Esophagus squamous epithelium (tissue), 5 donors: ENCODE measurements around the gene TSEN34. TPM values are rescaled to one million over a fixed set of nuclear protein-coding genes. Genes with fewer than 3 reads are reported as not detected.
"Not testable (repeated sequence)": the region's sequence is repeated elsewhere in the genome, so short reads cannot be mapped to it uniquely, and the experiment has no call there.

Experiments
- DNase-seq: peaks from one replicate; lab custom pipeline; 2025; lab: John Stamatoyannopoulos, UW
- H3K27ac ChIP-seq, 4 donors: fragments of 200-600 bp; sonication (generic); one replicate each; pipeline ENCODE4 v1.5.1; 2016 to 2019; ENCODE audit warnings: mild to moderate bottlenecking in 1 of 4
- H3K27me3 ChIP-seq, 4 donors: fragments of 200-600 bp; sonication (generic); 1 replicate in 3 of 4; 2 replicates in 1 of 4; pipeline versions ENCODE4 v1.5.1 to v1.6.0; 2017 to 2021; ENCODE audit warnings: antibody characterized with exemption in 1 of 4
- H3K36me3 ChIP-seq, 3 donors: fragments of 200-600 bp; sonication (generic); one replicate each; pipeline ENCODE4 v1.5.1; 2016 to 2019
- H3K4me1 ChIP-seq, 3 donors: fragments of 200-600 bp; sonication (generic); one replicate each; pipeline ENCODE4 v1.5.1; 2017 to 2019
- H3K4me3 ChIP-seq, 4 donors: fragments of 200-600 bp; sonication (generic); 1 replicate in 3 of 4; 2 replicates in 1 of 4; pipeline ENCODE4 v1.5.1; 2016 to 2019; ENCODE audit warnings: mild to moderate bottlenecking in 2 of 4, moderate library complexity in 1 of 4
- H3K9me3 ChIP-seq, 3 donors: fragments of 200-600 bp; sonication (generic); one replicate each; pipeline ENCODE4 v1.5.1; 2016 to 2019
- POLR2A ChIP-seq, 4 donors: fragments of 450-650 bp; IDR thresholded peaks; one replicate each; pipeline ENCODE4 v1.6.1; 2017; ENCODE audit warnings: antibody characterized with exemption in 4 of 4, mild to moderate bottlenecking in 4 of 4, moderate library complexity in 3 of 4
- WGBS, 2 donors: methylation state at CpG; one replicate each; pipeline ENCODE4 v1.1.5; 2018; 5-methylcytosine and 5-hydroxymethylcytosine counted together
- intact Hi-C: fragments of 100-400 bp; cut with DNase I; formaldehyde crosslinking; loops from one replicate; pipeline ENCODE4 v1.15.0; 2022
- total RNA-seq, 4 donors: library from RNA; depleted of rRNA; stranded (reverse); fragments of >200 nt; gene quantifications; one replicate each; pipeline ENCODE4 v1.1.0, GENCODE V29; 2016
- TF ChIP-seq, protein P1 (sequence below), 6 experiments: fragments of 450-650 bp in 4 of 6; fragments of 200-600 bp in 2 of 6; sonication (generic) in 2 of 6; IDR thresholded peaks; one replicate each; pipeline ENCODE4 v1.5.1; 2016 to 2019; ENCODE audit warnings: antibody characterized with exemption in 6 of 6, mild to moderate bottlenecking in 4 of 6, moderate library complexity in 4 of 6
- donor health status: DM: yes; HTN: yes; CAD: no.

The TSEN34 gene
- total RNA-seq, 4 donors from 2014 or later = 56.1 to 70.9 (median 64.4) TPM

DNA sequence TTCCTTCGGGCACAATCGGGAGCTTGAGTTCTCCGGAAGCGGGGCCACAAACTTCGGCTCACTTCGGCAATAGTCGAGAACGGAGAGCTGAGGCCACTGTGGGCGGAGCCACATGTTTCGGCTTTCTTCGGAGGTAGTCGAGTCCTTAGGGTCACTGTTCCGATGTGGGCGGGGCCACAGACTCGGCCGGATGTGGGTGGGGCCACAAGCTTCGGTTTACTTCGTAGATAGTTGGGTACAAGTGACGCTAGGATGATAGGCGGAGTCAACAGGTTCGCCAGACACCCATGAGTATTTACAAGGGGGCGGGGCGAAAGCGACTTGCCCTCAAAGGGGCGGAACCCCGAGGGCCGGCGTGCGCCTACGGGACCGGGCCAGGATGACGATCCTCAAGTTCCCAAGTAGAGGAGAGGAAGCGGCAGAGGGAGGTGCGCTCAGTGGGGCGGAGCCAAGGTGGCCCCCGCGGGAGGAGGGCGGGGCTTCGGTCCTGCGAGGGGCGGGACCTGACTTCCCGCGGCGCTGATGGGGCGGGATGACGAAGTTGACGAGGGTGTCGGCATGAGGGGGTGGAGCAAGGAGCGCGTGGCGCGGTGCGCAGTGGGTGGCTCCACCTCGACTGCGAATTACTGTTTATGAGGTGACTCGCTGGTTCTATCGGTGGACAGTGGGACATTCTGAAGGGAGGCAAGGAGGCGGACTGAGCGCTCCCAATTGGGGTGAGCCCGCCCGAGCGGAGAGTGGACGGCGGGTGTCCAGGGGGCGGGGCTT lies 1.2 kb upstream of the TSEN34 start:
- TF ChIP-seq, protein P1, sequence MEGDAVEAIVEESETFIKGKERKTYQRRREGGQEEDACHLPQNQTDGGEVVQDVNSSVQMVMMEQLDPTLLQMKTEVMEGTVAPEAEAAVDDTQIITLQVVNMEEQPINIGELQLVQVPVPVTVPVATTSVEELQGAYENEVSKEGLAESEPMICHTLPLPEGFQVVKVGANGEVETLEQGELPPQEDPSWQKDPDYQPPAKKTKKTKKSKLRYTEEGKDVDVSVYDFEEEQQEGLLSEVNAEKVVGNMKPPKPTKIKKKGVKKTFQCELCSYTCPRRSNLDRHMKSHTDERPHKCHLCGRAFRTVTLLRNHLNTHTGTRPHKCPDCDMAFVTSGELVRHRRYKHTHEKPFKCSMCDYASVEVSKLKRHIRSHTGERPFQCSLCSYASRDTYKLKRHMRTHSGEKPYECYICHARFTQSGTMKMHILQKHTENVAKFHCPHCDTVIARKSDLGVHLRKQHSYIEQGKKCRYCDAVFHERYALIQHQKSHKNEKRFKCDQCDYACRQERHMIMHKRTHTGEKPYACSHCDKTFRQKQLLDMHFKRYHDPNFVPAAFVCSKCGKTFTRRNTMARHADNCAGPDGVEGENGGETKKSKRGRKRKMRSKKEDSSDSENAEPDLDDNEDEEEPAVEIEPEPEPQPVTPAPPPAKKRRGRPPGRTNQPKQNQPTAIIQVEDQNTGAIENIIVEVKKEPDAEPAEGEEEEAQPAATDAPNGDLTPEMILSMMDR (IDR thresholded peaks at IDR 0.05) = no peak
- peak in 2 of 4 donors; percentile 26 to 72 for TF ChIP-seq POLR2A (IDR thresholded peaks at IDR 0.05)
- H3K27me3 ChIP-seq = no peaks in the 10 kb centered on the region
- intact Hi-C loops = no loop called here
- peak overlapping the region; percentile 75 to 95 (median 87) for H3K4me3 ChIP-seq
- H3K36me3 ChIP-seq = peaks cover 0 to 52% (median 8%) of the 10 kb centered on the region in 3 donors
- 0 to 2% methylated on average over 8 to 11 of the region's 65 CpGs for WGBS, 2 donors
- H3K4me1 ChIP-seq = peaks cover 16 to 38% (median 22%) of the 10 kb centered on the region in 3 donors
- peak; percentile 98 for DNase-seq
- peak overlapping the region; percentile 90 to 99 (median 97) for H3K27ac ChIP-seq
- no peaks in the 10 kb centered on the region for H3K9me3 ChIP-seq

DNA sequence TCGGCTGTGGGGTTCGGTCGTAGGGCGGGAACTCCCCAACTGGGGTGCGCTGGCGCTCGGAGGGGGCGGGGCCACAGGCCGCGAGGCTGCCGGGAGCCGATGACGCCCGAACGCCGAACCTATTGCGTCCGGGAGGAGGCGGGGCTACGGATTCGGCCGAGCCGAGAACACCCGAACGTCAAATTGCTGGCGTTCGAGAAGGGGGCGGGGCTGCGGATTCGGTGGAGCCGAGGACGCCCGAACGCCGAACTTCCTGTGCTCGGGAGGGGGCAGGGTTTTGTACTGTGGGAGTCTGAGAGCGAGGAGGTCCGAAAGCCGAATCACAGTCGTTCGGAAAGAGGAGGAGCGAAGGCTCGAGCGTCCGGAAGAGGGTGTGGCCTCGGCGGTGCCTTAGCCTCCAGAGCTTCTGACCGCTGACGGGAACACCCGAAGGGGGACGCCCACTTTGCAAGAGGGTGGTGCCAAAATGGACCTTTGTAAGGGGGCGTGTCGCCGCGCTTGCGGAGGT lies 551 bp upstream of the TSEN34 start:
- TF ChIP-seq, protein P1 (IDR thresholded peaks at IDR 0.05) = no peak
- TF ChIP-seq POLR2A (IDR thresholded peaks at IDR 0.05) = no peak
- Histone ChIP-seq H3K9me3 (no peaks in the 10 kb centered on the region), H3K4me1 (peaks cover 16 to 38% (median 22%) of the 10 kb centered on the region in 3 donors), H3K27me3 (no peaks in the 10 kb centered on the region), H3K27ac (peak overlapping the region; percentile 90 to 99 (median 97)), H3K36me3 (peaks cover 0 to 57% (median 8%) of the 10 kb centered on the region in 3 donors), H3K4me3 (peak overlapping the region; percentile 75 to 95 (median 87))
- peak; percentile 96 for DNase-seq
- WGBS, 2 donors = 0% methylated on average over 18 to 29 of the region's 56 CpGs
- intact Hi-C loops = no loop called here

DNA sequence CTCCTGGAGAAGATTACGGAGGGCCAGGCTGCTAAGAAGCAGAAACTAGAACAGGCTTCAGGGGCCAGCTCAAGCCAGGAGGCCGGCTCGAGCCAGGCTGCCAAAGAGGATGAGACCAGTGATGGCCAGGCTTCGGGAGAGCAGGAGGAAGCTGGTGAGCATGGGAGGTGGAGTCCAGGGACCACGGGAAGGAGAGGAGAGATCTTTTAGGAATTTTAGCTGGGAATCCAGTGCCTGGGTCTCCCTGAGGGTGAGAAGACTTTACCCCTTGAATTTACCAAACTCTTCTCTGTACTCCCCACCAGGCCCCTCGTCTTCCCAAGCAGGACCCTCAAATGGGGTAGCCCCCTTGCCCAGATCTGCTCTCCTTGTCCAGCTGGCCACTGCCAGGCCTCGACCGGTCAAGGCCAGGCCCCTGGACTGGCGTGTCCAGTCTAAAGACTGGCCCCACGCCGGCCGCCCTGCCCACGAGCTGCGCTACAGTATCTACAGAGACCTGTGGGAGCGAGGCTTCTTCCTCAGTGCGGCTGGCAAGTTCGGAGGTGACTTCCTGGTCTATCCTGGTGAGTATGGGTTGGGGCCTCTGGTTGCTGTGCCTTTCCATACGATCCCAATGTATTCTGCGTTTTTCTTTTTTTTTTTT lies 824 bp downstream of the TSEN34 start:
- peak overlapping the region; percentile 75 to 95 (median 87) for H3K4me3 ChIP-seq
- TF ChIP-seq, protein P1 (IDR thresholded peaks at IDR 0.05) = no peak
- H3K36me3 ChIP-seq = peaks cover 0 to 44% (median 8%) of the 10 kb centered on the region in 3 donors
- peak overlapping the region; percentile 90 to 99 (median 97) for H3K27ac ChIP-seq
- intact Hi-C loops = no loop called here
- peaks cover 16 to 38% (median 22%) of the 10 kb centered on the region in 3 donors for H3K4me1 ChIP-seq
- no peaks in the 10 kb centered on the region for H3K27me3 ChIP-seq
- WGBS, 2 donors = 61 to 65% methylated on average over 18 to 19 of the region's 19 CpGs
- DNase-seq = no peak
- no peaks in the 10 kb centered on the region for H3K9me3 ChIP-seq

DNA sequence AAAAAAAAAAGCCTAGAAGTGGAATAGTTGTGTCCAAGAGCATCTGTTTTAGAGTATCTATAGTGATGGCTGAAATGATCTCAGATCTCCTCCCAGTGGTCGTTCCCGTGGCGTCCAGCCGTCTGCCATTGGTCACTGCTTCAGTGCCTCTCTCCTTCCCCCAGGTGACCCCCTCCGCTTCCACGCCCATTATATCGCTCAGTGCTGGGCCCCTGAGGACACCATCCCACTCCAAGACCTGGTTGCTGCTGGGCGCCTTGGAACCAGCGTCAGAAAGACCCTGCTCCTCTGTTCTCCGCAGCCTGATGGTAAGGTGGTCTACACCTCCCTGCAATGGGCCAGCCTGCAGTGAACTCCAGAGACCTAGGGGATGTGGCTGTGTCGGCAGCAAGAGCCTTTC lies 1.9 kb downstream of the TSEN34 start:
- TF ChIP-seq POLR2A (IDR thresholded peaks at IDR 0.05) = no peak
- TF ChIP-seq, protein P1 (IDR thresholded peaks at IDR 0.05) = no peak
- DNase-seq = no peak
- peaks cover 16 to 28% (median 20%) of the 10 kb centered on the region in 3 donors for H3K4me1 ChIP-seq
- H3K36me3 ChIP-seq = peaks cover 0 to 38% (median 8%) of the 10 kb centered on the region in 3 donors
- no peaks in the 10 kb centered on the region for H3K9me3 ChIP-seq
- intact Hi-C loops = no loop called here
- H3K27ac ChIP-seq = no peak overlapping the region
- H3K27me3 ChIP-seq = no peaks in the 10 kb centered on the region
- 84 to 94% methylated on average over 9 to 11 of the region's 11 CpGs for WGBS, 2 donors
- no peak overlapping the region for H3K4me3 ChIP-seq

DNA sequence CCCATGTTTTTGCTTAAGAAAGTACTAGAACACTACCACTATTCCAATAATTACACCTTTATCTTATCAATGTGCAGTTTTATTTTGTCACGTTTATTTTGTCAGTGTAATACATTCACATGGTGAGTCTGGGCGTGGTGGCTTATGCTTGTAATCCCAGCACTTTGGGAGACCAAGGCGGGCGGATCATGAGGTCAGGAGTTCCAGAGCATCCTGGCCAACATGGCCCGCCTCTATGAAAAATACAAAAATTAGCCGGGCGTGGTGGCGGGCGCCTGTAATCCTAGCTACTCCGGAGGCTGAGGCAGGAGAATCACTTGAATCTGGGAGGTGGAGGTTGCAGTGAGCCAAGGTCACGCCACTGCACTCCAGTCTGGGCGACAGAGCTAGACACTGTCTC lies 3.4 kb downstream of the TSEN34 start:
- DNase-seq, H3K27me3 ChIP-seq, H3K27ac ChIP-seq, H3K9me3 ChIP-seq, intact Hi-C loops, H3K4me3 ChIP-seq: not testable (repeated sequence)
- WGBS, 2 donors = 82 to 86% methylated on average over 9 to 12 of the region's 12 CpGs
- H3K36me3 ChIP-seq = peaks cover 0 to 38% (median 8%) of the 10 kb centered on the region in 3 donors
- H3K4me1 ChIP-seq = peaks cover 8 to 17% (median 12%) of the 10 kb centered on the region in 3 donors
